HepG2 (cell line): ENCODE results near the gene NUDT13. TPM values are rescaled to one million over a fixed set of nuclear protein-coding genes. Genes with fewer than 3 reads are reported as not detected.
A peak's percentile ranks its signal among the peaks of the same experiment; 100 is the strongest.

Experiments used
- ATAC-seq: fragments of 200-7000 bp; cut with Tn5 transposase; 3 replicates; pipeline ENCODE4 v1.9.1; 2020; ENCODE audit warnings: mild to moderate bottlenecking, moderate library complexity
- BruUV-seq: library from RNA; stranded (reverse); fragments of 400-500 nt; replicated peaks from 2 replicates; lab custom pipeline; 2021; lab: Mats Ljungman, UMichigan
- CTCF ChIA-PET: fragments of 300-600 bp; formaldehyde crosslinking; extraction: SDS; loops from one replicate; lab custom pipeline; 2021; ENCODE audit warnings: low total read pairs, inconsistent platforms, low intra/inter-chr PET ratio; lab: Yijun Ruan, JAX
- POLR2A ChIA-PET: fragments of 350-600 bp; sonication (Branson Sonifier 250); formaldehyde crosslinking; loops from one replicate; lab custom pipeline; 2020; ENCODE audit warnings: antibody characterized with exemption, inconsistent platforms; lab: Yijun Ruan, JAX
- DNase-seq: peaks from one replicate; pipeline ENCODE4 v3.0.0-alpha.2; 2015; ENCODE audit warnings: low spot score
- FAIRE-seq: peaks from 3 replicates; lab custom pipeline; 2011; peaks lifted over from hg19 to GRCh38; lab: Jason Lieb, UNC
- H2AFZ ChIP-seq: one replicate; pipeline ENCODE4 v1.6.1; 2011; ENCODE audit warnings: low read length, inconsistent platforms
- H3K27ac ChIP-seq: fragments of 300-600 bp; 3 replicates; pipeline ENCODE4 v1.8.0; 2011; ENCODE audit warnings: mixed run types, mild to moderate bottlenecking, mixed read lengths, low read length, inconsistent platforms; ENCODE audit not compliant: insufficient read depth; ENCODE audit errors: extremely low read length
- H3K27me3 ChIP-seq, 2 experiments: fragments of 200-600 bp in 1 of 2; 2 replicates in 1 of 2; 3 replicates in 1 of 2; pipeline versions ENCODE4 v1.6.0 to v1.8.0; 2011; ENCODE audit warnings: low read length in 2 of 2, mild to moderate bottlenecking in 2 of 2, moderate library complexity in 2 of 2, inconsistent platforms in 1 of 2; ENCODE audit not compliant: insufficient read depth in 2 of 2, control insufficient read depth in 1 of 2
- H3K36me3 ChIP-seq, 2 experiments: fragments of 200-600 bp in 1 of 2; replicated peaks in 1 of 2; 2 replicates in 1 of 2; 3 replicates in 1 of 2; pipeline versions ENCODE4 v1.5.1 to v1.8.0; 2011; ENCODE audit warnings: low read length in 2 of 2, inconsistent platforms in 1 of 2; ENCODE audit not compliant: insufficient read depth in 2 of 2, control insufficient read depth in 1 of 2
- H3K4me1 ChIP-seq: 2 replicates; pipeline ENCODE4 v1.5.1; 2012; ENCODE audit warnings: low read length, inconsistent platforms; ENCODE audit not compliant: insufficient read depth
- H3K4me2 ChIP-seq: 2 replicates; pipeline ENCODE4 v1.6.0; 2011; ENCODE audit warnings: low read depth, low read length, inconsistent platforms
- H3K4me3 ChIP-seq, 3 experiments: fragments of 200-600 bp in 1 of 3; sonication (generic), shearing (Covaris generic) in 1 of 3; replicated peaks in 1 of 3; 2 replicates each; pipeline ENCODE4 v1.5.1; 2011 to 2016; ENCODE audit warnings: low read length in 3 of 3, inconsistent platforms in 2 of 3, low read depth in 2 of 3, mild to moderate bottlenecking in 2 of 3, control low read depth in 1 of 3, mixed read lengths in 1 of 3; ENCODE audit not compliant: insufficient read depth in 1 of 3
- H3K79me2 ChIP-seq: one replicate; pipeline ENCODE4 v1.6.1; 2011; ENCODE audit warnings: low read length, inconsistent platforms; ENCODE audit not compliant: insufficient read depth
- H3K9ac ChIP-seq: 2 replicates; pipeline ENCODE4 v1.6.0; 2011; ENCODE audit warnings: mild to moderate bottlenecking, low read depth, low read length, inconsistent platforms; ENCODE audit not compliant: insufficient read depth
- H3K9me3 ChIP-seq: 2 replicates; pipeline ENCODE4 v1.5.1; 2012; ENCODE audit warnings: mild to moderate bottlenecking, low read length
- H4K20me1 ChIP-seq: 2 replicates; pipeline ENCODE4 v1.6.0; 2011; ENCODE audit warnings: inconsistent platforms, mild to moderate bottlenecking, low read length, moderate library complexity; ENCODE audit not compliant: insufficient read depth
- AGO2 ChIP-seq: fragments of 200-400 bp; formaldehyde crosslinking; optimal IDR thresholded peaks from 2 replicates; pipeline ENCODE3; 2017; ENCODE audit warnings: mild to moderate bottlenecking, low read depth, low read length, moderate library complexity
- ASH2L ChIP-seq: fragments of 300-600, 200-600 bp; sonication (generic); IDR thresholded peaks from 2 replicates; pipeline ENCODE4 v1.7.0; 2017; ENCODE audit warnings: low read depth, mild to moderate bottlenecking, moderate library complexity, mixed read lengths, low read length; ENCODE audit not compliant: insufficient read length
- GRHL1 ChIP-seq: sonication (generic); formaldehyde crosslinking; conservative IDR thresholded peaks from 2 replicates; pipeline ENCODE4 v1.8.0; 2022; ENCODE audit warnings: missing genetic modification reagents
- HHEX ChIP-seq: IDR thresholded peaks from 2 replicates; pipeline ENCODE4 v1.6.1; 2016; ENCODE audit warnings: control low read depth
- JDP2 ChIP-seq: sonication (generic); formaldehyde crosslinking; IDR thresholded peaks from 2 replicates; pipeline ENCODE4 v1.8.1; 2022; ENCODE audit warnings: missing genetic modification reagents, borderline replicate concordance
- MAZ ChIP-seq, 2 experiments: sonication (generic) in 1 of 2; formaldehyde crosslinking in 1 of 2; IDR thresholded peaks; 2 replicates each; pipeline versions ENCODE4 v1.5.0 to v1.6.1; 2012 to 2020; ENCODE audit warnings: low read depth in 2 of 2, mild to moderate bottlenecking in 2 of 2, borderline replicate concordance in 1 of 2, improper control_type of control experiment in 1 of 2, low read length in 1 of 2, missing genetic modification reagents in 1 of 2, moderate library complexity in 1 of 2
- MZF1 ChIP-seq: sonication (generic); formaldehyde crosslinking; IDR thresholded peaks from 2 replicates; pipeline ENCODE4 v1.8.1; 2023; ENCODE audit warnings: mild to moderate bottlenecking, missing genetic modification reagents, borderline replicate concordance
- NCOR1 ChIP-seq: fragments of 200-600 bp; sonication (generic); IDR thresholded peaks from 2 replicates; pipeline ENCODE4 v1.7.0; 2017; ENCODE audit warnings: antibody characterized with exemption, low read length, borderline replicate concordance
- PBX3 ChIP-seq: sonication (generic); formaldehyde crosslinking; IDR thresholded peaks from 2 replicates; pipeline ENCODE4 v1.8.1; 2023; ENCODE audit warnings: missing genetic modification reagents, inconsistent platforms, borderline replicate concordance
- PHB2 ChIP-seq: fragments of 450-650 bp; IDR thresholded peaks from 2 replicates; pipeline ENCODE4 v1.6.1; 2018; ENCODE audit not compliant: partially characterized antibody
- ZBTB14 ChIP-seq: sonication (generic); formaldehyde crosslinking; IDR thresholded peaks from 2 replicates; pipeline ENCODE4 v1.4.0; 2020; ENCODE audit warnings: missing genetic modification reagents
- ZC3H4 ChIP-seq: sonication (generic); formaldehyde crosslinking; IDR thresholded peaks from 2 replicates; pipeline ENCODE4 v1.4.0; 2020; ENCODE audit warnings: missing genetic modification reagents, borderline replicate concordance
- ZNF264 ChIP-seq: sonication (generic); formaldehyde crosslinking; IDR thresholded peaks from 2 replicates; pipeline ENCODE4 v1.4.0; 2020; ENCODE audit warnings: missing genetic modification reagents
- ZNF451 ChIP-seq: sonication (generic); formaldehyde crosslinking; IDR thresholded peaks from 2 replicates; pipeline ENCODE4 v1.5.0; 2020; ENCODE audit warnings: mild to moderate bottlenecking, missing genetic modification reagents
- ZNF549 ChIP-seq: sonication (generic); formaldehyde crosslinking; IDR thresholded peaks from 2 replicates; pipeline ENCODE4 v1.5.0; 2020; ENCODE audit warnings: missing genetic modification reagents
- ZNF782 ChIP-seq: sonication (generic); formaldehyde crosslinking; IDR thresholded peaks from 2 replicates; pipeline ENCODE4 v1.4.0; 2020; ENCODE audit warnings: missing genetic modification reagents, mild to moderate bottlenecking, borderline replicate concordance
- WGBS: methylation state at CpG from one replicate; pipeline ENCODE4 v1.1.6; 2017; ENCODE audit warnings: low lambda C conversion rate; 5-methylcytosine and 5-hydroxymethylcytosine counted together
- in situ Hi-C: cut with HindIII; loops from 2 replicates; pipeline ENCODE4 v1.10.0; 2017; ENCODE audit warnings: low pct_unique_long_range_greater_than_20kb; ENCODE audit not compliant: extremely low pct_ligation_motif_present
- intact Hi-C: fragments of 100-400 bp; cut with micrococcal nuclease; formaldehyde crosslinking; loops from one replicate; pipeline ENCODE4 v1.10.0; 2022; ENCODE audit not compliant: unreplicated experiment
- polyA plus RNA-seq, 8 experiments: library from polyadenylated mRNA; depleted of rRNA in 3 of 8; stranded (reverse) in 7 of 8; unstranded in 1 of 8; fragments of >200 nt; fragmentation: Illumina TruSeq in 4 of 8; extraction: Trizol in 4 of 8; gene quantifications; 2 replicates each; pipeline versions ENCODE4 v1.2.1 to v1.2.3, GENCODE V29; 2011 to 2016; ENCODE audit warnings: low read depth in 4 of 8, missing spikeins in 1 of 8, mixed read lengths in 1 of 8; ENCODE audit not compliant: insufficient read depth in 1 of 8
- total RNA-seq, 5 experiments: library from RNA; depleted of rRNA; stranded (reverse); fragments of >200 nt; fragmentation: Illumina TruSeq; extraction: Trizol; gene quantifications; 2 replicates each; pipeline ENCODE4 v1.2.3, GENCODE V29; 2016; ENCODE audit warnings: low read depth in 1 of 5

NUDT13 gene
- total and polyA plus RNA-seq, 2 of the 13 experiments (the other 11 are each of a cell fraction or from before 2014, with no cell fraction given): 4.2 to 6.5 TPM

- no peak for FAIRE-seq
- intact Hi-C loops: loop anchor here (10.0 kb wide), 1 partner anchor 687 kb away; no protein-coding TSS in a partner anchor
- Histone ChIP-seq H3K79me2 (no peaks in the 10 kb centered on the region), H4K20me1 (peaks cover 24% of the 10 kb centered on the region), H3K9me3 (no peaks in the 10 kb centered on the region), H3K36me3 (peaks cover 11 to 52% of the 10 kb centered on the region in 2 experiments), H3K4me3 (no peak overlapping the region), H3K27me3 (no peaks in the 10 kb centered on the region), H3K27ac (peak overlapping the region; percentile 13), H3K9ac (no peak overlapping the region), H3K4me1 (peaks cover 19% of the 10 kb centered on the region; the same call in 1 of the 2 replicates), H2AFZ (no peak overlapping the region), H3K4me2 (no peak overlapping the region)
- ChIA-PET CTCF (interaction anchor here (1.5 kb wide), 1 partner anchor 97 kb away, joined by 3 read pairs; no protein-coding TSS in a partner anchor), POLR2A (interaction anchor here (0.8 to 1.7 kb wide), 2 partner anchors 33 to 35 kb away, joined by 4 read pairs; partner anchors contain the start of gene P4HA1)
- in situ Hi-C loops: no loop called here
- no peak for DNase-seq
- WGBS: 94% methylated on average over 1 of the region's 1 CpG
- TF ChIP-seq HHEX (CRISPR knock-in tag) (no peak), NCOR1 (no peak), JDP2 (no peak), ZNF782 (CRISPR knock-in tag) (no peak), PBX3 (CRISPR knock-in tag) (no peak), ZNF451 (CRISPR knock-in tag) (no peak), ZNF264 (CRISPR knock-in tag) (no peak), GRHL1 (CRISPR knock-in tag) (no peak), PHB2 (no peak), ASH2L (no peak), AGO2 (no peak), MZF1 (CRISPR knock-in tag) (no peak), ZC3H4 (CRISPR knock-in tag) (no peak), ZNF549 (CRISPR knock-in tag) (no peak), MAZ (IDR thresholded peaks at IDR 0.05; ENCODE audit: borderline replicate concordance, low read depth, low read length) (no peak), MAZ (CRISPR knock-in tag; IDR thresholded peaks at IDR 0.05; ENCODE audit: low read depth) (no peak), ZBTB14 (CRISPR knock-in tag) (no peak)
- no TSS peak for BruUV-seq
- no peak; the same call in 2 of the 3 replicates for ATAC-seq
Measured at GRCh38 chr10:73061743-73062142, 48.5 kb upstream of the NUDT13 start.
